ENCODE measurements around the gene PYGL. TPM values are rescaled to one million over a fixed set of nuclear protein-coding genes. Genes with fewer than 3 reads are reported as not detected.

PYGL gene
- total RNA-seq, 2 donors from 2014 or later, result 15.4 to 23.6 TPM

- Histone ChIP-seq H3K27me3 (replicated peaks; ENCODE audit: insufficient read depth) (no peaks in the 10 kb centered on the region), H3K36me3 (no peaks in the 10 kb centered on the region), H3K4me3 (no peak overlapping the region), H3K27ac (no peak overlapping the region), H3K9me3 (no peaks in the 10 kb centered on the region), H3K4me1 (replicated peaks) (no peaks in the 10 kb centered on the region)
- WGBS, result 96% methylated on average over 2 of the region's 2 CpGs
- DNase-seq (ENCODE audit: low spot score), result no peak
- intact Hi-C loops (cut with DNase I), result no loop called here
- TF ChIP-seq POLR2A (IDR thresholded peaks at IDR 0.05), result no peak
- TF ChIP-seq POLR2AphosphoS5 (IDR thresholded peaks at IDR 0.05), result no peak
- TF ChIP-seq, protein P1, sequence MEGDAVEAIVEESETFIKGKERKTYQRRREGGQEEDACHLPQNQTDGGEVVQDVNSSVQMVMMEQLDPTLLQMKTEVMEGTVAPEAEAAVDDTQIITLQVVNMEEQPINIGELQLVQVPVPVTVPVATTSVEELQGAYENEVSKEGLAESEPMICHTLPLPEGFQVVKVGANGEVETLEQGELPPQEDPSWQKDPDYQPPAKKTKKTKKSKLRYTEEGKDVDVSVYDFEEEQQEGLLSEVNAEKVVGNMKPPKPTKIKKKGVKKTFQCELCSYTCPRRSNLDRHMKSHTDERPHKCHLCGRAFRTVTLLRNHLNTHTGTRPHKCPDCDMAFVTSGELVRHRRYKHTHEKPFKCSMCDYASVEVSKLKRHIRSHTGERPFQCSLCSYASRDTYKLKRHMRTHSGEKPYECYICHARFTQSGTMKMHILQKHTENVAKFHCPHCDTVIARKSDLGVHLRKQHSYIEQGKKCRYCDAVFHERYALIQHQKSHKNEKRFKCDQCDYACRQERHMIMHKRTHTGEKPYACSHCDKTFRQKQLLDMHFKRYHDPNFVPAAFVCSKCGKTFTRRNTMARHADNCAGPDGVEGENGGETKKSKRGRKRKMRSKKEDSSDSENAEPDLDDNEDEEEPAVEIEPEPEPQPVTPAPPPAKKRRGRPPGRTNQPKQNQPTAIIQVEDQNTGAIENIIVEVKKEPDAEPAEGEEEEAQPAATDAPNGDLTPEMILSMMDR (IDR thresholded peaks at IDR 0.05), result no peak
Measured at GRCh38 chr14:50929506-50929905, 14.8 kb downstream of the PYGL start.

DNA sequence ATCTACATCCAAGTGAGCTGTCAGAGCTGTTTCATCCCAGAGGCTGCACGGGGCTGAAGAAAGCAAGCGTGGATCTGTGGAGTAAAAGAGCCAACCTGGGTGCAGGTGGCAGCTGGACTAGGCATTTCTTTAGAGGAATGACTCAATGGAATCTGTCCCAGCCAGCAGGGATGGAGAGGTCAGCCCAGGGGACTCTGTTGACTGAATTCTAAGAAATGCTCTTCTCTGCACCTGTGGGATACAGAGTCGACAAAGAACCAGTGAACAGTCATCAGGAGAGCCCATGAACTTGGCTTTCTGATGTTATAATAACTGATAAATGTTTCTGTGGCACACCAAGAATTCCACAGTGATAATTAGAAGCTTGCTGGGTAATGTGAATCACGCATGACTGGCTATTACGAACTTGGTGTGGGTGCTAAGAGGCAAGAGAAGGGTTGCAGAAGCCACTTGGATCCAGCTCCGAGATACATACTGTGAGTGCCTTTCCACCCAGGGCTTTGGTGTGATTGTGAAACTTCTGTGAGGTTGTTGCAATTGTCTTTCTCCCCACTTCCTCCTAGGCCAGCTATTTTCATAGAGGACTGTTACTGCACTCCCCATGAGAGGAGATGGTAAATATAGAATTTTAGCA is 16.2 kb downstream of the PYGL start:
- Histone ChIP-seq H3K4me1 (replicated peaks) (no peaks in the 10 kb centered on the region), H3K9me3 (no peaks in the 10 kb centered on the region), H3K4me3 (no peak overlapping the region), H3K27me3 (replicated peaks; ENCODE audit: insufficient read depth) (no peaks in the 10 kb centered on the region), H3K27ac (no peak overlapping the region), H3K36me3 (no peaks in the 10 kb centered on the region)
- WGBS, result 93% methylated on average over 6 of the region's 6 CpGs
- TF ChIP-seq, protein P1 (IDR thresholded peaks at IDR 0.05), result no peak
- no peak for TF ChIP-seq POLR2A (IDR thresholded peaks at IDR 0.05)
- no peak for DNase-seq (ENCODE audit: low spot score)
- intact Hi-C loops (cut with DNase I), result no loop called here

DNA sequence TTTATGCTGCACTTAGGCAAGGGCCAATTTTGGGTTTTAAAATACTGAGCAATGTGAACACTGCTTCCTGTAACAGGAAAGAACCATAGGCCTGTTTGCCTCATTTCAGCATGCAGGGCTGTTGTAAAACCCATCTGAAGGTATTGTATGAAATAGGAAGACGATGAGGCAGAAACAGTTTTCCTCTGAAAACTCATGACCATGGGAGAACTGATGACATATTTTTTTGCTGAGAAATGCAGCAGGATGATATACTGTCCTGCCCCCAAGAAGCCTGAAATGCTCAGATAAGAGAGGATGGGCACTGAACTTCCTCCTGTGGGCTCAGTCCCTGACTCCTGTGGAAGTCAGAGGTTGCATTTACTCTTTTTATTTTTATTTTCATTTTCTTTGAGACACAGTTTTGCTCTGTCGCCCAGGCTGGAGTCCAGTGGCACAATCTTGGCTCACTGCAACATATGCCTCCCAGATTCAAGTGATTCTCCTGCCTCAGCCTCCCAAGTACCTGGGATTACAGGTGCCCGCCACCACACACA is 17.4 kb downstream of the PYGL start:
- no peaks in the 10 kb centered on the region for H3K9me3 ChIP-seq
- no peak overlapping the region for H3K4me3 ChIP-seq
- 95% methylated on average over 3 of the region's 3 CpGs for WGBS
- no peak for DNase-seq (ENCODE audit: low spot score)
- no peaks in the 10 kb centered on the region for H3K4me1 ChIP-seq (replicated peaks)
- no peak overlapping the region for H3K27ac ChIP-seq
- no peaks in the 10 kb centered on the region for H3K27me3 ChIP-seq (replicated peaks; ENCODE audit: insufficient read depth)
- H3K36me3 ChIP-seq, result no peaks in the 10 kb centered on the region
- intact Hi-C loops (cut with DNase I), result no loop called here
- TF ChIP-seq, protein P1 (IDR thresholded peaks at IDR 0.05), result no peak

DNA sequence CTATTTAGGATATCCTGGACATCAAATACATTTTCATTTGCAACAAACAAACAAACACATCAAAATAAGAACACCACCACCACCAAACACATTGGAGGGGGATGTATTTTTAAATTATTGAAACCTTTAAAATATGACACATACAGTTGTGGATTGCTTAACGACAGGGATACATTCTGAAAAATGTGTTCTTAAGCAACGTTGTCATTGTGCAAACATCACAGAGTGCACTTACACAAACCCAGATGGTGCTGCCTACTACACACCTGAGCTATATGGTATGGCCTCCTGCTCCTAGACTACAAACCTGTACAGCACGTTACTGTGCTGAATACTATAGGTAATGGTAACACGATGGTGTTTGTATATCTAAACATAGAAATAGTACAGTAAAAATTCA is 19.4 kb downstream of the PYGL start:
- no peaks in the 10 kb centered on the region for H3K27me3 ChIP-seq (replicated peaks; ENCODE audit: insufficient read depth)
- H3K4me1 ChIP-seq (replicated peaks), result no peaks in the 10 kb centered on the region
- H3K36me3 ChIP-seq, result no peaks in the 10 kb centered on the region
- H3K4me3 ChIP-seq, result no peak overlapping the region
- intact Hi-C loops (cut with DNase I), result no loop called here
- TF ChIP-seq POLR2AphosphoS5 (IDR thresholded peaks at IDR 0.05), result no peak
- no peak for TF ChIP-seq POLR2A (IDR thresholded peaks at IDR 0.05)
- TF ChIP-seq, protein P1 (IDR thresholded peaks at IDR 0.05), result no peak
- no peaks in the 10 kb centered on the region for H3K9me3 ChIP-seq
- H3K27ac ChIP-seq, result no peak overlapping the region
- no peak for DNase-seq (ENCODE audit: low spot score)
- 76% methylated on average over 4 of the region's 4 CpGs for WGBS

DNA sequence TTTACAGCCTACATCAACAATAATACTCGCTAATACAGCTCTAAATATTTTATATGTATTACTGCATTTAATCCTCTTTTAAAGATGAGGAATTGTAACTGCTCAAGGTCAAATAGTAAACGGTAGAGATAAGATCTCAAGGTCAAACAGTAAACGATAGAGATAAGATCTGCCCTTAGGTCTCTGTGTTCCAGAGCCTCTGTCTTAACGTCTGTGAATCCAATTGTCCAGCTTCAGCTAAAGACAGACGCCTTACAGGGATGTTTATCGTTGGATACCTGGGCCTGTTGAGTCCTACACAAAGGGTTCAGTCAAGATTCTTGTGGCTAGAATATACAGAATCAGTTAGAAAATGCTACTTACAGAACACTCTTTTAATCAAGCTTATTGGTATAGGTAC is 20.0 kb downstream of the PYGL start:
- DNase-seq (ENCODE audit: low spot score), result no peak
- no peaks in the 10 kb centered on the region for H3K9me3 ChIP-seq
- H3K27ac ChIP-seq, result no peak overlapping the region
- 45% methylated on average over 6 of the region's 6 CpGs for WGBS
- intact Hi-C loops (cut with DNase I), result no loop called here
- no peaks in the 10 kb centered on the region for H3K36me3 ChIP-seq
- H3K4me1 ChIP-seq (replicated peaks), result no peaks in the 10 kb centered on the region
- no peaks in the 10 kb centered on the region for H3K27me3 ChIP-seq (replicated peaks; ENCODE audit: insufficient read depth)
- TF ChIP-seq, protein P1 (IDR thresholded peaks at IDR 0.05), result no peak
- TF ChIP-seq POLR2A (IDR thresholded peaks at IDR 0.05) (no peak), POLR2AphosphoS5 (IDR thresholded peaks at IDR 0.05) (no peak)
- no peak overlapping the region for H3K4me3 ChIP-seq
